ENCODE data around the gene TEKT5.

DNA sequence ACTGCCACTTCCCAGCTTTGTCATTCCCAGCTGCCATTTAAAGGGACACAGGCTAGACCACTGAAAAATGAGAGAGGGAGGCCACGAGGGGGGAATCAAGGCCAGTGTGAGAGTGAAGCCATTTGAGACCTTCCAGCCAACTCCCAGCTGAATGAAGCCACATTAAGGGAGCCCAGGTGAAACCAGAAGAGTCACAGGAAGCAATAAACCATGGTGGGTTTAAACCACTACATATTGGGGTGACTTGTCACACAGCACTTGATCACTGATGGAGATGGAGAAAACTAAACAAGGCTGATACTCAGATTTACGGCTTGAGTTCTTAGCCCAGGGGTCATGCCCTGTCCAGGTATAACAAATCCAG, 46.1 kb upstream of the TEKT5 start:
- TF ChIP-seq CTCF (IDR thresholded peaks at IDR 0.05) (no peak), POLR2A (IDR thresholded peaks at IDR 0.05; ENCODE audit: low read depth) (no peak), EP300 (IDR thresholded peaks at IDR 0.05) (no peak)

All from esophagus muscularis mucosa (tissue), 4 donors.